AG09309 (cell line): Measurements from ENCODE around the gene VSTM2A.

ENCODE experiments used
- DNase-seq: peaks from one replicate; pipeline ENCODE4 v3.0.0-alpha.2; 2010; ENCODE audit warnings: low read depth
- H3K4me3 ChIP-seq: 2 replicates; pipeline ENCODE4 v1.5.1; 2011; ENCODE audit warnings: mild to moderate bottlenecking, low read depth, low read length, moderate library complexity; ENCODE audit not compliant: control insufficient read depth
- TF ChIP-seq, protein P1 (sequence below): IDR thresholded peaks from 2 replicates; pipeline ENCODE4 v1.5.1; 2011; ENCODE audit warnings: mild to moderate bottlenecking, low read depth, low read length, inconsistent platforms; ENCODE audit not compliant: insufficient read depth, control insufficient read depth; ENCODE audit errors: missing control alignments

VSTM2A gene

DNA sequence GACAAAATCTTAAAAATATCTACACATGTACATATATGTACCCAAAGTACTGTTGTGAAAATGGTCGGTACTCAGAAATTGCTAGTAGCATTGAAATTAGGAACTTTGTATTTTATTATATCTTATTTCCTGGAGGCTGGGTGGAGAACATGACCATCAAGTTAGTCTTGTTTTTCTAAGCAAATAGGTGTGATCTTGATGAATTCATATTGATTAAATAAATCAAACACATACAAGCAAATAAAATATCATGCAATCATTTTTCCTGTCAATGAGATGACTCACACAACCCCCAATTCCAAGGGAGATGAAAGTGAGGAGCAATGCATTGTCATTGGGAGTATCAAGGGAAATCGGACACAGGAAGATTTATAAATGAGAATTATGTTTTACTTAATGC is 18.0 kb downstream of the VSTM2A start:
- DNase-seq, result no peak
- TF ChIP-seq, protein P1, sequence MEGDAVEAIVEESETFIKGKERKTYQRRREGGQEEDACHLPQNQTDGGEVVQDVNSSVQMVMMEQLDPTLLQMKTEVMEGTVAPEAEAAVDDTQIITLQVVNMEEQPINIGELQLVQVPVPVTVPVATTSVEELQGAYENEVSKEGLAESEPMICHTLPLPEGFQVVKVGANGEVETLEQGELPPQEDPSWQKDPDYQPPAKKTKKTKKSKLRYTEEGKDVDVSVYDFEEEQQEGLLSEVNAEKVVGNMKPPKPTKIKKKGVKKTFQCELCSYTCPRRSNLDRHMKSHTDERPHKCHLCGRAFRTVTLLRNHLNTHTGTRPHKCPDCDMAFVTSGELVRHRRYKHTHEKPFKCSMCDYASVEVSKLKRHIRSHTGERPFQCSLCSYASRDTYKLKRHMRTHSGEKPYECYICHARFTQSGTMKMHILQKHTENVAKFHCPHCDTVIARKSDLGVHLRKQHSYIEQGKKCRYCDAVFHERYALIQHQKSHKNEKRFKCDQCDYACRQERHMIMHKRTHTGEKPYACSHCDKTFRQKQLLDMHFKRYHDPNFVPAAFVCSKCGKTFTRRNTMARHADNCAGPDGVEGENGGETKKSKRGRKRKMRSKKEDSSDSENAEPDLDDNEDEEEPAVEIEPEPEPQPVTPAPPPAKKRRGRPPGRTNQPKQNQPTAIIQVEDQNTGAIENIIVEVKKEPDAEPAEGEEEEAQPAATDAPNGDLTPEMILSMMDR, result no peak
- no peak overlapping the region for H3K4me3 ChIP-seq

DNA sequence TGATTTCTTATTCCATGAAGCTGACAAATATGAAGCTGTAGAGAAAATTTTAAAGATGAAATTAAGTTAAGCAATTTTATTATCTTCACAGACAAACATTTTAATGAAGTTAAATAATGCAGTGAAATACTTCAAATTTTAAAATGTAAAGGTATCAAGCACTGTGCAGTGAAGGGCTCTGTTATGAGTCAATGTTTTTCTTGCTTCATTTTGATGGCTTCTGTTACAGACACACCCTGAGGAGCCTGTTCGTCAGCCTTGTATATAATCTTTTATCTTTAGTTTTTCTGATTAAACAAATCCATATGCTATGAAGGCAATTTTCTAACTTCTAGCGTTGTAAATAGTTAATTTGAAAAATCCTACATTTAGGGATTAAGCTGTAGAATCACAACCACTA is 18.5 kb downstream of the VSTM2A start:
- no peak for DNase-seq
- TF ChIP-seq, protein P1, result no peak
- H3K4me3 ChIP-seq, result no peak overlapping the region

DNA sequence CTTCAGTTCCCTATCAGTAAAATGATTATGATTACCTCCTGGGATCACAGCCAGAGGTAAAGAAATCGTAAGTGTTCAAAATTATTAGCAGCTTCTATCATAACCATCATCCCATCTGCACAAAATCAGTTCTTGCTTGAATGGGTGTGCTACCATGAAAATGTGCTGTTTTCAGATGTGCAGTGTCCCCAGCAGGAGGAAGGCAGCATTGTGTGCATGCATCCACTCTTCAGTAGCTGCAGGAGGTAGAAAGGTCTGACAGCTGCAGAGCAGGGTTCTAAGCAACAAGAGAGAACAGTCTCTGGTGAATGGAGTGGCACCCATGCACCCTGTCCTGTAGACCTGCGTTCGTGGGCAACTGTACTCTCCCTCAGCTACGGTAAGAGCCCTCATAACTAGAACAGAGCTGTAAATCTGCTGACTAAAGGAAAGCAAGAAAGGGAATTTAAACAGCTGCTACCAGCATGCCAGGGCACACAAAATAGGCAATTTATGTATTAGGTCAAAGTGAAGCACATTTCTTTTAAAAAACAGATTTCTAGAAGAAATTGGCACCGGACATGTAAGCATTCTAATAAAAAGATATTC is 21.2 kb downstream of the VSTM2A start:
- no peak for DNase-seq
- no peak overlapping the region for H3K4me3 ChIP-seq
- TF ChIP-seq, protein P1, result no peak

DNA sequence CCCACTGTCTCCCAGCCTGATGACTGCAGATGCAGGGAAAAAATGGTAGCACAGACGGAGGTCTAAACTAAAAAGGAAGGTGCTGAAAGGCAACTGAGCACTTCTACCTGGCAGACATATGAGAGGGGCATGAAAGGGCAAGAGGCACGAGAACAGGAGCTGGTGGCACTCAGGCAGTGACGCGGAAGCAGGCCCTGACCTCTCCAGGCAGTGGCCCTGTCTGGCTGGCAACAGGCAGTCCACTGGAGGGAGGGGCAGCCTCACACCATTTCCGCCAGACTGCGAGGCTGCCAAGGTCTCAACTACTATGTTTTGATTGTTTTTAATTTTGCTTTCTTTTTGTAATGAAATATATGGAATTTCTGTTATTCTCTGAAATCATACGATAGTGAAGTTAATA is 23.3 kb downstream of the VSTM2A start:
- TF ChIP-seq, protein P1, result no peak
- H3K4me3 ChIP-seq, result no peak overlapping the region
- no peak for DNase-seq

DNA sequence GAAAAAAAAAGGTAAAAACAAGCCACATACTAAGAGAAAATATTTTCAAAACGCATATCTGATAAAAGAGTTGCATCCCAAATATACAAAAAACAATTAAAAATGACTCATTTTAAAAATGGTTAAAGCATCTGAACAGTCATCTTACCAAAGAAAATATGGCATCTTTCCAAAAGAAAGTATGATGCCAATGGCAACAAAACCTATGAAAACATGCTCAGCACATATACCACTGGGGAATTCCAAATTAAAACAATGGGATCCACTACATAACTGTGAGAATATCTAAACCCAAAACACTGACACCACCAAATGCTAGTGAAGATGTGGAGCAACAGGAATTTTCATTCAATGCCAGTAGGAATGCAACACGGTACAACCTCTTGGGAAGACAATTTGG is 39.3 kb downstream of the VSTM2A start:
- DNase-seq, result no peak
- TF ChIP-seq, protein P1, result no peak
- no peak overlapping the region for H3K4me3 ChIP-seq

DNA sequence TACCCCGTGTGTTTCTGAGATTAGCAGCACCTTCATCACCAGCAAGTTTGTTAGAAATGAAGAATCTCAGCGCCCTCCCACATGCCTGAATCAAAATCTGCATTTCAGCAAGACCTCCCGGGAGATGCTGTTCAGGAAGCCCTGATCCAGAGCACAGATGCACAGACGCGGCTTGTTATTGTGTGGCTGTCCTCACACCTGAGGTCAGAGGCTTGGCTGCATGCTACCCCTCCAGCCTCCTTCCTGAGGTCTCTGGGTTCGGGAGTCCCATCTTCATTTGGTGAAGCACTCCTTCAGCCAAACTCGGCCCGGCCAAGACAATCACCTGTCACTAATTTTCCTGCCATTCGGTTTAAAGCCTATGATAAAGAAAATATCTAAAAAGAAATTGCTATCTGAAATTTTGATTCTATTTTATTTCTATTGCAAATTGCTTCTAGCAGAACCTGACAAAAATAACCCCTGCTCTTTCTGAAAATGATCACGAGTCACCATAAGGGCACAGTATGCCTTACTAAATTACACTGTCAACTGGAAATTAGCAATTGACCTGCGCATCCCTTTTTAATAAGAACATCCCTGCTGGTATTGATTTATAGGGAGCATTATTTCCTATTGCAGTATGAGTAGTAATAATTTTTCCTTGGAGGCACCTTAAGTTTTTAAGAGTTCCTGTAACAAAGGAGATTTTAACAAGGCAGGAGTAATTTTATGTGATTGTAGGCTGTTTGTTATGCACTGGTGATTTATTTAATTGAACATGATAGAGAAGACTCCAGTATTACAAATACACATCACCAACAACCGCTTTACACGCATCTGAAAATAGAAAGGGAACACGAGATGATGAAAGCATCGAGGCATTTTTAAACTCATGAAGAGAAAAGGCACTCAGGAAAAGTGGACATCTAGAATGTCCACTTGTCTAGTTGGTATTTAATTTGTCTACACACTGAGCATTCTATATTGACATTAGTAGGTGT is 49.5 kb downstream of the VSTM2A start:
- no peak for DNase-seq
- no peak overlapping the region for H3K4me3 ChIP-seq
- TF ChIP-seq, protein P1, result no peak

DNA sequence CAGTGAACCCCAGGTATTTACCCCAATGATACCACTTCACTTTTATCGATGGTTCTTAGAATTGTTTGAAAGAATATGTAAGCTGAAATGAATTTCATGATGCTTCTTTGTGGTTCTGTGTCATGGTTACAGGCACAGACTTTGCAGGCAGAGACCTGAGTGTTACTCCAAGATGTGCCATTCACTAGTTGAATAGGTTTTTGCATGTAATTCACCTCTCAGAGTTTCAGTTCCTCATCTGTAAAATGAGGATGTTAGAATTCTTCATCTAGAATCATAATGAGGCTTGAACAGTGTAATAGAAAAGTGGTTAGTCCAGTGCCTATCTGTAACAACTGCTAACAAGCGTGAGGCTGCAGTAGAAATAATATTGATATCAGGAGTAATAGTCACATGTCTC is 54.6 kb downstream of the VSTM2A start:
- DNase-seq, result no peak
- TF ChIP-seq, protein P1, result no peak
- no peak overlapping the region for H3K4me3 ChIP-seq
